Mononuclear cell (primary cell): ENCODE results near the gene LRRC25. TPM values are rescaled to one million over a fixed set of nuclear protein-coding genes. Genes with fewer than 3 reads are reported as not detected.
A peak's percentile ranks its signal among the peaks of the same experiment; 100 is the strongest.

Source experiments
- H3K27me3 ChIP-seq: 2 replicates; pipeline ENCODE4 v1.6.0; 2011; ENCODE audit warnings: low read length, control low read depth; ENCODE audit not compliant: insufficient read depth
- H3K4me1 ChIP-seq: 2 replicates; pipeline ENCODE4 v1.5.1; 2011; ENCODE audit warnings: mild to moderate bottlenecking, low read length, control low read depth; ENCODE audit not compliant: insufficient read depth
- H3K4me3 ChIP-seq: 2 replicates; pipeline ENCODE4 v1.5.1; 2011; ENCODE audit warnings: mild to moderate bottlenecking, low read length, moderate library complexity
- H3K9me3 ChIP-seq: 2 replicates; pipeline ENCODE4 v1.5.1; 2011; ENCODE audit warnings: low read depth, mild to moderate bottlenecking, control low read depth, low read length
- total RNA-seq: library from RNA; depleted of rRNA; stranded (reverse); fragments of >200 nt; gene quantifications from one replicate; pipeline ENCODE4 v1.2.3, GENCODE V29; 2012

Gene LRRC25
- total RNA-seq, 1 donor: 32.7 TPM

DNA sequence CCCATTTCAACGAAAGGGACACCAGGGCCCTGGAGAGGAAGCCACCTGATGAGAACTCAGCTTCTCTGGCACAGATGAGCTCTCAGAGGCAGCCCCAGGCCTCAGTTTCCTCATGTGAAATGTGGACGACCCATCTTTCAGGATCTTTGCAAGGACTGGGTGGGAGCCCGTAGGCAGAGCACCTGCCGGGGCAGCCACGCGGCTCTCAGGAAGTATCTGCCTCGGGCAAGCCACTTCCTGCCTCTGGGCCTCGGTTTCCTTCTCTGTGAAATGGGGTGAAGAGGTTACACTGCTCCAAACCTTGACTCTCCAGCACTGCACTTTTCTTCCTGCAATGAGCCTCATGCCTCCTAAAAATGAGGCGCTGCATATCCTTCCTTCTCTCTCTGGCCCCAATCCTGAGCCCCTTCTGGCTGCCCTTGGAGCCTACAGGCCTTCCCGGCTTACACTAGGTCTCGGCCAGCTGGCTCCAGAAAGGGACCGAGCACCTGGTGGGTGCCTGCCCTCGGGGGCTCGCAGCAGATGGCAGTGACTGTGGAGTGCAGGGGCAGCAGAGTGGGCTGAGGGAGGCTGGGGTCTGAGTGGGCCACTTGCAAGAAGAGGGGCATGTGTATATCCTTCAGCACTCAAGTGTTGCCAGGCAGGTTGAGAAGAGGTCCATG is 25.2 kb upstream of the LRRC25 start:
- Histone ChIP-seq H3K4me1 (peaks cover 60% of the 10 kb centered on the region), H3K27me3 (no peaks in the 10 kb centered on the region), H3K9me3 (no peaks in the 10 kb centered on the region), H3K4me3 (no peak overlapping the region)

GRCh38 chr19:18421371-18421959 is 24.0 kb upstream of the LRRC25 start:
- H3K9me3 ChIP-seq: no peaks in the 10 kb centered on the region
- peaks cover 71% of the 10 kb centered on the region for H3K4me1 ChIP-seq
- H3K27me3 ChIP-seq: no peaks in the 10 kb centered on the region
- H3K4me3 ChIP-seq: no peak overlapping the region

- Histone ChIP-seq H3K27me3 (no peaks in the 10 kb centered on the region), H3K4me1 (peaks cover 76% of the 10 kb centered on the region), H3K9me3 (no peaks in the 10 kb centered on the region), H3K4me3 (no peak overlapping the region)
These were observed 23.5 kb upstream of the LRRC25 start for GRCh38 chr19:18420930-18421329.

DNA sequence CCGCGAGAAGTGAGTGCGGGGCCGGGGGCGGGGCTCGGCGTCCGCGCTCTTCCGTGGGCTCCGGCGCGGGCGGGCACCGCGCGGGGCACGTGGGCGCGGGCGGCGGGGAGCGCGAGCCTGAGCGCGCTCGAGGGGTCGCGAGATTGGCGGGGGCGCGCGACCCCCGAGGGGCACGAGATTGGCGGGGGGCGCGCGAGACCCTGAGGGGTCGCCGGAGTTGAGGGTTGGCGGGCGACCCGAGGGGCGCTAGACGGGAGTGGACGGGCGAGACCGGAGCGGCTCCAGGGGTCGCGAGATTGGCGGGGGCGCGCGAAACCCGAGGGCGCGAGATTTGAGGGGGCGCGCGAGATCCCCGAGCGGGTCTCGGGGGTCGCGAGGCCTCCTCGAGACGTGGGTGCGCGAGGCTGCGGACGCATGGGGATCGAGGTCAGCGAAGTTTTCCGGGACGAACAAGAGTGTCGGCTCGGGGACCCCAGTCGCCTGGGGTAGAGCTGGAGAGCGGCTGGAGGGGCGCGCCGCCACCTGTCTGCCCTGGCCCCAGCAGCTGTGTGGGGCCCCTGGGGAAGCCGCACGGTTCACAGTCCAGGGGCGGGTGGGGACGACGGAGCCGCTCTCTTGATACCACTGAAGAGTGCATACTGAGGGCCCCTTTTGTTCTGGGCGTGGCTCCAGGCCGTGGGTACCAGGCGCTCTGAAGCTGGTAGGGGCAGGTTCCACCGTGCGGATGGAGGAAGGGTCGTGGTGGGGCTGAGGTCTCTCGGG is 22.5 kb upstream of the LRRC25 start:
- Histone ChIP-seq H3K27me3 (no peaks in the 10 kb centered on the region), H3K4me3 (peak overlapping the region; percentile 41), H3K4me1 (peaks cover 87% of the 10 kb centered on the region), H3K9me3 (no peaks in the 10 kb centered on the region)

GRCh38 chr19:18419195-18419698 is 21.8 kb upstream of the LRRC25 start, which contains the start of gene SSBP4:
Gene SSBP4, plus strand, starts transcription at chr19:18419398. Its CDS starts 251 bp downstream, at chr19:18419649.
- no peaks in the 10 kb centered on the region for H3K9me3 ChIP-seq
- H3K4me1 ChIP-seq: peaks cover 93% of the 10 kb centered on the region
- peak within 1 kb of the TSS; percentile 41 for H3K4me3 ChIP-seq
- H3K27me3 ChIP-seq: no peaks in the 10 kb centered on the region

DNA sequence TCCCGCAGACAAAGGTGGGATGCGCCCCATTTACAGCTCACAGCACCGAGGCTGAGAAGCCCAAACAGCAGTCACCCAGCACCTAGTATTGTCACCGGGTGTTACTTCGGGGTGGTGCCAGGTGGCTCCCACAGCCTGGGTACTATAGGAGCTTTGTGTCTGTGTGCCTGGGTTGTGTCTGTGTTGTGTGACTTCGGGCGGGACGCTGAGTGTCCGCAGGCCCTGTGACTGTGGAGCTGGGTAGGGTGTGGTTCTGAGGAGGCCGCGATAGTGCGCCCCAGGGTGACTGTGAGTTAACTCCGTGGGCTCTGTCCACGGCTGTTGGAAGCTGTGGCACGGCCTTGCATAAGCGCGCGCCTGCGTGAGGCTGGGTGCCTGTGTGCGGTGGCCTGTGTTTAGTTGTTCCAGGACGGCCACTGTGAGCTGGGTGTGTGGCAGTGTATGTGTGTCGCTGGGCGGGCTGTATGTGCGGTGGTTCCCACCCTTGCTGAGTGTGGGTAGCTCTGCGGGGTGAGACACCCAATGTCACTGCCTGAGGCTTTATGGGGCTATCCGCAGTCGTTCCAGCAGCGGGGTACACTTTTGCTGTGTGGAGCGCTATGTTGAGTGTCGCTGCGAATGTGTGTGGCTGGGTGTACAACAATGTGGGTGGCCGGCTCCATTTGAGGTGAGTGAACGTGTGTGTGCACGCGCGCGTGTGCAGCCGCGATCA is 21.2 kb upstream of the LRRC25 start:
- no peaks in the 10 kb centered on the region for H3K9me3 ChIP-seq
- no peaks in the 10 kb centered on the region for H3K27me3 ChIP-seq
- H3K4me3 ChIP-seq: peak overlapping the region; percentile 41
- peaks cover 91% of the 10 kb centered on the region for H3K4me1 ChIP-seq

GRCh38 chr19:18418029-18418482 is 20.6 kb upstream of the LRRC25 start:
- no peaks in the 10 kb centered on the region for H3K27me3 ChIP-seq
- H3K4me3 ChIP-seq: no peak overlapping the region
- H3K4me1 ChIP-seq: peaks cover 85% of the 10 kb centered on the region
- no peaks in the 10 kb centered on the region for H3K9me3 ChIP-seq

DNA sequence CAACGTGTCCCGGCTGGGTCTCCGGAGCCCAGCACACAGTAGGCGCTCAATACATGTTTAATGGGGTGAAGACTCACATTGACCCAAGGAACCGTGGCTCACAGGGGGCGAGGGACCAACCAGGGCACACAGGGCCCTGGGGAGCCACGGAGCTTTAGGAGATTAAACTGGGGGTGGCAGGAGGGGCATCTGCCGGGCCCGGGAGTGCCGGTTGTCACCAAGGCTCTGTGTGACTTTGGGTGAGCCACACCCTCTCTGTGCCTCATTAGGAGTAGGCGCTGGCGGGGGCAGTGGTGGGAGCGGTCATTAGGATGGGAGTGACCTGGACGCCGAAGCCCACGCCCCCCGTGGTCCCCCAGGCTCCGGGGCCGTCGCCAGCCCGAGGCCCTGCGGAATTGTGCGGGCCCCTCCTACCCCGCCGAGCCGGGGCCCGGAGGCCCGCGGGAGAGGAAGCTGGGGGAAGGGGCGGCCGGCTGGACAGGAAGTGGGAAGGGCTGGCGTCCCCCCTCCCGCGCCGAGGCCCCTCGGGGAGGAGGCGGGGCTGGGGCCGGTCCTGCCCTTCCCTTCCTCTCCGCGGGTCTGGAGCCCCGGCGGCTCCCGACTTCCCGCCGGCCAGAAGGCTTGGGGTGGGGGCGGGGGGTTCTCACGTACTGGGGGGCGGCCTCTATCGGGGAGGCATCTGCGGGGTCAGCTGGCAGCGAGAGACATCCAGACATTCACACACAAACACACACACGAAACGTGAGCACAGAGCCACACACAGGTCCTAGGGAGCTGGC is 20.0 kb upstream of the LRRC25 start:
- Histone ChIP-seq H3K4me3 (peak overlapping the region; percentile 30), H3K9me3 (no peaks in the 10 kb centered on the region), H3K27me3 (no peaks in the 10 kb centered on the region), H3K4me1 (peaks cover 79% of the 10 kb centered on the region)

- Histone ChIP-seq H3K9me3 (no peaks in the 10 kb centered on the region), H3K4me3 (peak overlapping the region; percentile 30), H3K27me3 (no peaks in the 10 kb centered on the region), H3K4me1 (peaks cover 72% of the 10 kb centered on the region)
These were observed 19.4 kb upstream of the LRRC25 start for GRCh38 chr19:18416778-18417249.

DNA sequence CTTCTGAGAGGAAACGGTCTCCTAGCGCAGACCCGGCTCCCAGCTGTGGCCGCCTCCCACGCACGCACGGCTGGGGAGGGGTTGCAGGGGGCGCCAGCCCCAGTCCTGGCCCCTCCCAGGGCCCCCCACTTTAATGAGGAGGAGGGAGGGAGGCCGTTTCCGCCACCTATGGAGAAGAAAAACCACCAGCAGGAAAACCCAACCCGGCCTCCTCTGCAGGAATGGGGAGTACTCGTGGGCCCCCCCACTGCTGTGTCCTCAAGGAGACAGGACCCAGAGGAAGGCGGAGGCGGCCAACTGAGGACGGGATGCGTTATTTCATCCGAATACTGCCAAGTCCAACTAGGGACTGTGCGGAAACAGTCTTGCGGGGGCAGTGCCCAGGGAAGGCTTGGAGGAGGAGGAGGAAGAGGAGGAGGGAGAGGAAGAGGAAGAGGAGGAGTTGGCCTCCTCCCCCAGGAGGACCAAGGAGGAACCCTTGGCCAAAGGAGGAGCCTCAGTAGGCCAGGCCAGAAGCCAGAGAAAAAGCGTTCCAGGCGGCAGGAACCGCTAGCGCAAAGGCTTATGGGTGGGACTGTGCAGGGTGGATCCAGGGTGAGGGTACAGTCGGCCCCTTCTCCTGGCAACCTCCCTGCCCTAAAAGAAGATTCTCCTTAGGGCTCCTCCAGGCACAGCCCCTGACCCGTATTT is 17.9 kb upstream of the LRRC25 start:
- Histone ChIP-seq H3K4me1 (peaks cover 61% of the 10 kb centered on the region), H3K27me3 (no peaks in the 10 kb centered on the region), H3K4me3 (peak overlapping the region; percentile 12)

GRCh38 chr19:18414504-18415177 is 17.2 kb upstream of the LRRC25 start:
- Histone ChIP-seq H3K4me3 (no peak overlapping the region), H3K4me1 (peaks cover 55% of the 10 kb centered on the region), H3K9me3 (no peaks in the 10 kb centered on the region), H3K27me3 (no peaks in the 10 kb centered on the region)

More for the DNA sequence above, 17.9 kb upstream of the LRRC25 start:
- H3K9me3 ChIP-seq: no peaks in the 10 kb centered on the region

GRCh38 chr19:18412610-18413239 is 15.3 kb upstream of the LRRC25 start:
- Histone ChIP-seq H3K27me3 (no peaks in the 10 kb centered on the region), H3K4me1 (peaks cover 47% of the 10 kb centered on the region), H3K9me3 (no peaks in the 10 kb centered on the region), H3K4me3 (no peak overlapping the region)

DNA sequence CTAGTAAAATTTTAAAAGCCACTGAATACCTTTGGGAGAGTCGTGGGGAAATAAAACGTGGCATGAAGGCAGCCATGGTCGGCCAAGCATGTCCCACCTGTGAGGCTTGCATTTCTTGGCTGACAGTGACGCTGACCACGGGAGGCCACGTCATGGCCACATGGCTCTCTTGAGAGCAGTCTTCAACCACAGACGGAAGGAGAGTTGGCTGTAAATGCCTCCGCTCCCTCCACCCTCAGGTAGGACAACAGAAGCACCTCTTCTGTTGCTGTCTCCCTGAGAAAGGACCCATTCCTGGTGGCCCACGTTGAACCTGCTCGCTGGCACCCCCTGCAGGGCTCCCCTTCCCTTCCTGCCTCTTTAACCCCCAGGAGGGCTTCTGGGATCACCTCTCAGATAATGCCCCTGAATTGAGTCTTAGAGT is 10.6 kb upstream of the LRRC25 start:
- Histone ChIP-seq H3K4me3 (no peak overlapping the region), H3K4me1 (peaks cover 20% of the 10 kb centered on the region), H3K9me3 (no peaks in the 10 kb centered on the region), H3K27me3 (no peaks in the 10 kb centered on the region)
